HG02678 (cell line): ENCODE measurements around the gene AK8.
"Not testable (repeated sequence)": the region's sequence is repeated elsewhere in the genome, so short reads cannot be mapped to it uniquely, and the experiment has no call there.

Experiments used
- ATAC-seq: cut with Tn5 transposase; IDR thresholded peaks from one replicate; pipeline ENCODE4 v1.9.1; 2021; ENCODE audit warnings: mild to moderate bottlenecking, moderate library complexity; ENCODE audit not compliant: unreplicated experiment

Gene AK8

GRCh38 chr9:132721661-132722060 is 156.4 kb downstream of the AK8 start:
- no peak for ATAC-seq

GRCh38 chr9:132718381-132718928 is 159.6 kb downstream of the AK8 start:
- not testable (repeated sequence) for ATAC-seq

DNA sequence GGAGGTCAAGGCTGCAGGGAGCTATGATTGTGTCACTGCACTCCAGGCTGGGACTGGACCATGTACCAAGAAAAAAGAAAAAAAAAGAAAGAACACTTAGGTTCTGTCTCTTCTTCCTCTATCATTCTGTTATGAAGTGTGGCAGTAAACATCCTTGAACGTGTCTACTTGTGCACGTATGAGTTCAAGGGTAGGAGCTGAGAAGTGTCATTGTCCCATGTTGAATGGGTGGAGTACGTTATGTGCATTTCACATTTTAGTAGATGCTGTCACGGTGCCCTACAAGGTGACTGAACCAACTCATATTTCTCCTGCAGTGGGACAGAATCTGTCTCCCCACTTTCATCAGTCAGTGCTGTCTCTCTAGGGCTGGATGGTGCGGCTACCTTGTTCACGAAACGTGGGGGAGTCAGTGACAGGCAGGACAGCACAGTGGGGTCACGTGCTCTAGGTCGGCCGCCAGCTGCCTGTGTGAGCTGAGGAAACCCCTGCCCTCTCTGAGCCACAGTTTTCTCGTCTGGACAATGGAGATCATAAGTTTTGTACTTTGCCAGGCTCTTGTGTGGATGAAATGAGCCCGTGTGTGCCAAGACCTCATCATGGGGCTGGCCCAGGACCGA is 160.6 kb downstream of the AK8 start:
- ATAC-seq, result no peak

GRCh38 chr9:132716007-132716406 is 162.1 kb downstream of the AK8 start:
- no peak for ATAC-seq

GRCh38 chr9:132712753-132713152 is 165.3 kb downstream of the AK8 start:
- no peak for ATAC-seq

- ATAC-seq, result no peak
Measured at GRCh38 chr9:132711846-132712245, 166.2 kb downstream of the AK8 start.

DNA sequence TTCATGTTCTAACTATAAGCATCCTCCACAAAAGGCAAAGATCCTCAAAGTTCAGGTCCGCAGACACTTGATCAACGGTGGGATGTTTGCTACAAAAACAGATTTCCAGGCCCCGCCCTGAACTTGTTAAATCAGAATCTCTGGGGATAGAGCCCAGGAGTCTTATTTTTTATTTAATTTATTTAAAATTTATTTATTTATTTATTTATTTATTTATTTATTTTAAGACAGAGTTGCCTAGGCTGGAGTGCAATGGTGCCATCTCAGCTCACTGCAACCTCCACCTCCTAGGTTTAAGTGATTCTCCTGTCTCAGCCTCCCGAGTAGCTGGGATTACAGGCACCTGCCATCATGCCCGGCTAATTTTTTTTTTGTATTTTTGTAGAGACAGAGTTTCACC is 166.9 kb downstream of the AK8 start:
- ATAC-seq, result not testable (repeated sequence)

DNA sequence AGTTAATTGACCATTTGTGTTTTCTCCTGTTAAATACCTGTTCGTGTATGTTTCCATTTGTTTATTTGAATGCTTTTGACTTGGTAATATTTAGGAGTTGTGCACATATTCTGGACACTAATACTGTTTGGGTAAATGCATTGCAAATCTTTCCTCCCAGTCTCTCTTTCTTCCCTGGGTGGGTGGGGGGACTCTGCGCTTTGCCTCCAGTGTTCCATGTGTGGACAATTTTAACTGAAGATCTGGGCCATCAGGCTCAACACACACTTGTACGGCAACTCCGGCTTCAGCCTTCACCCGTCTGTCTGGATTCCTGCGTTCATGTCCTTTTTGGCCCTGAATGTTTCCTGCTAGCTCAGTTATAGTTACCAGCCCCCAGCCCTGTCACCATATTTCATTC is 167.8 kb downstream of the AK8 start:
- ATAC-seq, result no peak

GRCh38 chr9:132708769-132709430 is 169.2 kb downstream of the AK8 start:
- ATAC-seq, result no peak

DNA sequence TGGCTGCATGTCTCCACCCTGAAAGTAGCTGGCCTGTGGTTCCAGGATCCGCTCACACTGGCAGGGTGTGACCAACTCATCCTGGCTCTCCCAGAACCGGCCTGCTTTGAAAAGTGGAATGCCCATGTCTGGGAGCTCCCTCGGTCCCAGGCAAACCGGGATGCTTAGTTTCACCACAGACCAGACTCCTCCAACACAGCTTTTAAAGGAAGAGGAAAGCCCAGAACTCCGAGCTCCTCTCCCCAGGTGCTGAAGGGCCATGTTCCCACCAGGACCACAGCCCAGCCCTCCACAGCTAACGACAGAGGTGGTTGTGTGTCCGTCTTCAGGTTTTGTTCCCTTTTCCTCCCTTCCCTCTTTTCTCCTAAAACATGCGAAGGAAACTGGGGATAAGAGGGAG is 169.8 kb downstream of the AK8 start:
- ATAC-seq, result no peak

DNA sequence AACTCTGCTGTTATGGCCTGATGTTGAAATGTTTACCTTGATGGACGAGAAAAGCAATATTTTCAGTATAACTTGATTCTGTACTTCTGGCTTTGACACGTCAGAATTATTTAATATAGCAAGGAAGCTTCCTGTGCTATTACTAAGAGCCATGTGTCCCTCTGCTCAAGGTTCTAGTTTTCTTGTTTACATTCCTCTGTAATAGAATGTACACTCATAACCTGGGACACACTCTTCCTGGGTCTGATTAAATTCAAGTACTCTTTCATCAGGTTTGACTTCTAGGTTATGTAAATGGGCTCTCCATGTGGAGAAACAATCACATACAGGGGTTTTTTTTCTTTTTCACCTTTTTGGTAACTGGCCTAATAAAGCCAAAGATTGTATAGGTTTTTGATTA is 174.7 kb downstream of the AK8 start:
- ATAC-seq, result no peak

GRCh38 chr9:132702254-132702653 is 175.8 kb downstream of the AK8 start:
- no peak for ATAC-seq

GRCh38 chr9:132699956-132700355 is 178.1 kb downstream of the AK8 start:
- ATAC-seq, result no peak

DNA sequence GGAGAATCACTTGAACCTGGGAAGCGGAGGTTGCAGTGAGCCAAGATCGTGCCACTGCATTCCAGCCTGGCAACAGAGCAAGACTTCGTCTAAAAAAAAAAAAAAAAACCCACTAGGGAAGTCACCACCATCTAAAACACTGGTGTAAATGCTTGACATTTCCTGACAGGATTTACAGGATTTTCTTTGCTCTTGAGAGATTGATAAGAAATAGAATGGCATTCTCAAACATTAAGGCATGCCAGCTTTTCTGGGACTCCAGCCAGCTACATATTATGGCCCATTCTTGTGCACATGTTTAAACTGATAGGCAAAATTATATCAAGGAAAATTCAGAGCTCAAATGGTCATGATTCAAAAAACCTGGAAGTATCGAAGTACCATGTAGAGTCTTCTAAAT is 179.1 kb downstream of the AK8 start:
- ATAC-seq, result no peak

DNA sequence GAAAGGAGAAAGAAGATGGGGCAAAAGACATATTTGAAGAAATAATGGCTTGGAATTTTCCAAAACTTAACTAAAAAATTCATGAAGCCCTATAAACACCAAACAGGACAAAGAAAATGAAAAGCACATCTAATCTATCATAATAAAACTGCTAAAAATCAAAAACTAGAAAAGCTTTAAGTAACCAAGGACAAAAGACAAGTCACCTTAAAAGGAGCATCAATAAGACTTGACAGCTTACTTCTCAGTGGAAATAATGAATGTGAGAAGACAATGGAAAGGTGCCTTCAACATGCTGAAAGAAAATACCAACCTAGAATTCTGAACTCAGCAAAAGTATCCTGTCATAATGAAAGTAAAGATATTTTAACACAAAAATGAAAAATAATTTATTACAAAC is 180.9 kb downstream of the AK8 start:
- ATAC-seq, result no peak

GRCh38 chr9:132694144-132694543 is 183.9 kb downstream of the AK8 start:
- no peak for ATAC-seq

DNA sequence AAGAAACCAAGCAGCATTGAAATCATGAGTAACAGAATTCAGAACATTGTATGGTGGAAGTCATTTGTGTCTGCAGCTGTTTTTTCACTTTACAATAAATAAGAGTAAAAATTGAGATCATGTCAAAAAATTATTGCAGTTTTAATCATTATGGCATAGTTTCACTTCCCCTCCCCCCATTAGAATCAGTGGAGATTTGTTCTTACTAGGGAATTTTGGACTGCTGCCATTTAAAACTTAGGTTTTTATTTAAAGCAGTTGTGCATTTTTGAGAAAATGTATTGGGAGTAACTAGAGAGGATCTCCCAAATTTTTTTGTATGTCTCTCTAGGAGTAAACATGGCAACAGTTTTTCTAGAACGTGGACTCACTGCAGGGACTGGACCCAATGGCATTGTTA is 187.4 kb downstream of the AK8 start:
- no peak for ATAC-seq

GRCh38 chr9:132683873-132684272 is 194.2 kb downstream of the AK8 start:
- ATAC-seq, result no peak

GRCh38 chr9:132681561-132681960 is 196.5 kb downstream of the AK8 start:
- ATAC-seq, result no peak

- ATAC-seq, result no peak
Measured at GRCh38 chr9:132679946-132680625, 198.0 kb downstream of the AK8 start.

DNA sequence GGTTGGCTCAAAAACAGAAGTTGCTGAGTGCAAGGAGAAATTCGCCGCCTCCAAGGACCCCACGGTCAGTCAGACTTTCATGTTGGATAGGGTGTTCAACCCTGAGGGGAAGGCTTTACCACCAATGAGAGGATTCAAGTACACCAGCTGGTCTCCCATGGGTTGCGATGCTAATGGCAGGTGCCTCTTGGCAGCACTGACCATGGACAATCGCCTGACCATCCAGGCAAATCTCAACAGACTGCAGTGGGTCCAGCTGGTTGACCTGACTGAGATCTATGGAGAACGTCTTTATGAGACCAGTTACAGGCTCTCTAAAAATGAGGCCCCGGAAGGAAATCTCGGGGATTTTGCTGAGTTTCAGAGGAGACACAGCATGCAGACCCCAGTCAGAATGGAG is 200.1 kb downstream of the AK8 start:
- no peak for ATAC-seq
